Panc1 (cell line): Measurements from ENCODE around the gene SEMG2. TPM values are rescaled to one million over a fixed set of nuclear protein-coding genes. Genes with fewer than 3 reads are reported as not detected.

Experiments used
- ATAC-seq: fragments of 200-7000 bp; cut with Tn5 transposase; 2 replicates; pipeline ENCODE4 v1.9.1; 2020; ENCODE audit warnings: mild to moderate bottlenecking, moderate library complexity
- BruUV-seq: library from RNA; stranded (reverse); fragments of 400-500 nt; replicated peaks from 2 replicates; lab custom pipeline; 2021; lab: Mats Ljungman, UMichigan
- CTCF ChIA-PET: fragments of 300-600 bp; sonication (Branson Sonifier 250); formaldehyde crosslinking; loops from one replicate; lab custom pipeline; 2022; ENCODE audit warnings: antibody characterized with exemption; lab: Charles Lee
- POLR2A ChIA-PET: fragments of 300-600 bp; sonication (Branson Sonifier 250); formaldehyde crosslinking; loops from one replicate; lab custom pipeline; 2022; ENCODE audit warnings: antibody characterized with exemption; lab: Charles Lee
- DNase-seq: peaks from one replicate; pipeline ENCODE4 v3.0.0-alpha.2; 2010; ENCODE audit warnings: low read depth, low spot score
- H3K27ac ChIP-seq: 2 replicates; pipeline ENCODE4 v1.5.1; 2011; ENCODE audit warnings: mild to moderate bottlenecking, low read length, inconsistent platforms
- H3K27me3 ChIP-seq: fragments of 200-500 bp; sonication (Bioruptor generic); 2 replicates; pipeline ENCODE4 v1.6.0; 2014; ENCODE audit warnings: low read length, inconsistent platforms; ENCODE audit not compliant: control insufficient read depth, insufficient read depth
- H3K36me3 ChIP-seq: fragments of 200-500 bp; sonication (Bioruptor generic); 2 replicates; pipeline ENCODE4 v1.5.1; 2014; ENCODE audit warnings: inconsistent platforms, mild to moderate bottlenecking, low read length, moderate library complexity; ENCODE audit not compliant: control insufficient read depth, insufficient read depth
- H3K4me1 ChIP-seq: 2 replicates; pipeline ENCODE4 v1.5.1; 2011; ENCODE audit warnings: inconsistent platforms, mild to moderate bottlenecking, low read length, moderate library complexity; ENCODE audit not compliant: control insufficient read depth, insufficient read depth
- H3K4me3 ChIP-seq, 2 experiments: 2 replicates each; pipeline ENCODE4 v1.5.1; 2011 to 2012; ENCODE audit warnings: low read depth in 2 of 2, low read length in 2 of 2, mild to moderate bottlenecking in 2 of 2, inconsistent platforms in 1 of 2, moderate library complexity in 1 of 2
- H3K9me3 ChIP-seq: fragments of 200-500 bp; sonication (Bioruptor generic); 2 replicates; pipeline ENCODE4 v1.5.1; 2014; ENCODE audit warnings: low read depth, mild to moderate bottlenecking, inconsistent platforms, low read length, moderate library complexity; ENCODE audit not compliant: control insufficient read depth, insufficient read depth
- in situ Hi-C: cut with HindIII; loops from 2 replicates; pipeline ENCODE4 v1.10.0; 2016; ENCODE audit warnings: low sequenced_read_pairs, low pct_unique_long_range_greater_than_20kb
- intact Hi-C: fragments of 100-400 bp; cut with micrococcal nuclease; formaldehyde crosslinking; loops from one replicate; pipeline ENCODE4 v1.10.0; 2022; ENCODE audit not compliant: unreplicated experiment
- total RNA-seq: library from RNA; stranded (reverse); gene quantifications from one replicate; pipeline ENCODE4 v1.2.1, GENCODE V29; 2021; ENCODE audit not compliant: unreplicated experiment
- TF ChIP-seq, protein P1 (sequence below): fragments of 450-650 bp; IDR thresholded peaks from 2 replicates; pipeline ENCODE4 v1.5.1; 2017; ENCODE audit warnings: mild to moderate bottlenecking

SEMG2 gene
- total RNA-seq, 1 experiment from 2014 or later: not detected

DNA sequence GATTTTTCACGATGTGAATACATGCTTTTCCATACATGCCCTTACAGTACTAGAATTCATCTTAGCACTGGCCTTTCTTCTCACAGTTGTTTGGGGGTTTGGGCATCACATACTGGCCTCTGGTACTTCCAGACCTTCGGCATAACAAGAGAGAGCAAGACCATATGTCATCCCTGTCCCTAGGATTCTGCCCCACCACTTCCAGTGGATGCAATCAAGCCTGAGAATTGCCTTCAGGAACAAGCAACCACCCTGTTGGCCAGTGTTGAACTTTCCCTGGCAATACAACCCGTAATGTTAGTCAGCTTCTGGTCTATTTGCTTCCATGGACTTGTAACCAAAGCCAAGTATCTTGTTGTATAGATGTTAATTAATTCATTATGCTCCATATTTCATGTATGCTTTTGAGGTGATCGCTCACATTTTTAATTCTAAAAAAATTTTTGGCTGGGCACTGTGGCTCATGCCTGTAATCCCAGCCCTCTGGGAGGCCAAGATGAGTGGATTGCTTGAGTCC is 48.6 kb downstream of the SEMG2 start:
- CTCF ChIA-PET: interaction anchor here (0.7 kb wide), 1 partner anchor 156 kb away, joined by 3 read pairs; no protein-coding TSS in a partner anchor
- intact Hi-C loops: loop anchor here (5.0 kb wide), 1 partner anchor 43 kb away; no protein-coding TSS in a partner anchor
- BruUV-seq: no TSS peak

More for the DNA sequence above, 48.6 kb downstream of the SEMG2 start:
- no peak for DNase-seq
- ATAC-seq: no peak
- Histone ChIP-seq H3K9me3 (no peaks in the 10 kb centered on the region), H3K27ac (no peak overlapping the region), H3K27me3 (peaks cover 27% of the 10 kb centered on the region), H3K4me1 (no peaks in the 10 kb centered on the region), H3K4me3 (no peak overlapping the region), H3K36me3 (no peaks in the 10 kb centered on the region; the same call in 1 of the 2 replicates)
- TF ChIP-seq, protein P1, sequence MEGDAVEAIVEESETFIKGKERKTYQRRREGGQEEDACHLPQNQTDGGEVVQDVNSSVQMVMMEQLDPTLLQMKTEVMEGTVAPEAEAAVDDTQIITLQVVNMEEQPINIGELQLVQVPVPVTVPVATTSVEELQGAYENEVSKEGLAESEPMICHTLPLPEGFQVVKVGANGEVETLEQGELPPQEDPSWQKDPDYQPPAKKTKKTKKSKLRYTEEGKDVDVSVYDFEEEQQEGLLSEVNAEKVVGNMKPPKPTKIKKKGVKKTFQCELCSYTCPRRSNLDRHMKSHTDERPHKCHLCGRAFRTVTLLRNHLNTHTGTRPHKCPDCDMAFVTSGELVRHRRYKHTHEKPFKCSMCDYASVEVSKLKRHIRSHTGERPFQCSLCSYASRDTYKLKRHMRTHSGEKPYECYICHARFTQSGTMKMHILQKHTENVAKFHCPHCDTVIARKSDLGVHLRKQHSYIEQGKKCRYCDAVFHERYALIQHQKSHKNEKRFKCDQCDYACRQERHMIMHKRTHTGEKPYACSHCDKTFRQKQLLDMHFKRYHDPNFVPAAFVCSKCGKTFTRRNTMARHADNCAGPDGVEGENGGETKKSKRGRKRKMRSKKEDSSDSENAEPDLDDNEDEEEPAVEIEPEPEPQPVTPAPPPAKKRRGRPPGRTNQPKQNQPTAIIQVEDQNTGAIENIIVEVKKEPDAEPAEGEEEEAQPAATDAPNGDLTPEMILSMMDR: no peak
- in situ Hi-C loops: no loop called here
- POLR2A ChIA-PET: no interaction called here

Other genes with a start within 250 kb of the SEMG2 start
- not detected for gene KCNS1, start 120.2 kb upstream of the SEMG2 start, total RNA-seq
- gene WFDC5, start 106.2 kb upstream of the SEMG2 start, total RNA-seq: not detected
- not detected for gene WFDC12, start 96.9 kb upstream of the SEMG2 start, total RNA-seq
- gene PI3, start 46.5 kb upstream of the SEMG2 start, total RNA-seq: not detected
- not detected for gene SEMG1, start 14.3 kb upstream of the SEMG2 start, total RNA-seq
- gene SLPI, start 33.2 kb downstream of the SEMG2 start, total RNA-seq: 0.74 TPM
- gene RBPJL, start 85.5 kb downstream of the SEMG2 start, total RNA-seq: 0.18 TPM
- gene MATN4, start 86.9 kb downstream of the SEMG2 start, total RNA-seq: 0.15 TPM
- gene SDC4, start 127.1 kb downstream of the SEMG2 start, total RNA-seq: 93.3 TPM
- 29.1 TPM for gene SYS1, start 141.8 kb downstream of the SEMG2 start, total RNA-seq
- not detected for gene TP53TG5, start 157.0 kb downstream of the SEMG2 start, total RNA-seq
- gene DBNDD2, start 186.9 kb downstream of the SEMG2 start, total RNA-seq: 55.4 TPM
- gene PIGT, start 194.8 kb downstream of the SEMG2 start, total RNA-seq: 108 TPM
- 1.6 TPM for gene WFDC2, start 248.4 kb downstream of the SEMG2 start, total RNA-seq